ENCODE data around the gene TFEC. TPM values are rescaled to one million over a fixed set of nuclear protein-coding genes. Genes with fewer than 3 reads are reported as not detected.

The TFEC gene
- total and polyA plus RNA-seq, 2 of the 4 experiments (the other 2 are of a cell fraction), result under 0.01 to 0.02 TPM

DNA sequence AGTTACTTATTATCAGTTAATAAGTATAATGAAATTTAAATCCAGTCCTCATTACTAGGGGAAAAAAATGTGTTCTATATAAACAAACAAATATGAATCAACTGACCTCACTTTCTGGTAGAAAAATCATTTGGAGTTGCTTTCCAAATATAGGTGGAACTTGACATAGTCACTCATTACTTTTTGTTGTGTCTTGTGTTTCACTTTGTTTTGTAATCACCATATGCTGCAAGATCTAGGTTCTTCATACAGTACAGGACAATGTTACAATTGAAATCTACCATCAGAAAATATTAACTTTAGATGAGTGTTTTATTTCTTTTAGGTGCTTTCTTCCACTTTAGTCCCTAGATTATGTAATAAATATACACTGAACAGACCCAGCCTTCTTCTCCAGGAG, 16.9 kb downstream of the TFEC start:
- POLR2A ChIA-PET (ENCODE audit: unreplicated experiment), result no interaction called here

More for the DNA sequence above, 16.9 kb downstream of the TFEC start:
- H2BK120ac ChIP-seq (ENCODE audit: low read depth, low read length), result no peak overlapping the region
- no peak overlapping the region for H3K4me2 ChIP-seq (ENCODE audit: low read depth, low read length)
- no peaks in the 10 kb centered on the region for H4K20me1 ChIP-seq (ENCODE audit: insufficient read depth, low read length)
- H3K4me3 ChIP-seq (ENCODE audit: insufficient read depth, low read depth, low read length), result no peak overlapping the region
- TF ChIP-seq NFE2L2 (IDR thresholded peaks at IDR 0.05; ENCODE audit: low read depth, low read length) (no peak), MAFK (IDR thresholded peaks at IDR 0.05; ENCODE audit: low read depth, low read length) (no peak), MAZ (IDR thresholded peaks at IDR 0.05; ENCODE audit: borderline replicate concordance, low read depth, low read length) (no peak), RCOR1 (IDR thresholded peaks at IDR 0.05; ENCODE audit: insufficient replicate concordance, low read length) (no peak), RAD21 (IDR thresholded peaks at IDR 0.05; ENCODE audit: low read length) (no peak), ELK1 (IDR thresholded peaks at IDR 0.05; ENCODE audit: borderline replicate concordance, low read depth, low read length) (no peak), POLR2A (IDR thresholded peaks at IDR 0.05; ENCODE audit: low read depth, low read length) (no peak), FOS (IDR thresholded peaks at IDR 0.05; ENCODE audit: low read depth, low read length) (no peak), CHD1 (IDR thresholded peaks at IDR 0.05; ENCODE audit: low read depth, low read length) (no peak), MXI1 (IDR thresholded peaks at IDR 0.05; ENCODE audit: borderline replicate concordance, low read depth, low read length) (no peak), CTCF (conservative IDR thresholded peaks at IDR 0.05; ENCODE audit: low read depth, low read length) (no peak), RFX5 (IDR thresholded peaks at IDR 0.05; ENCODE audit: low read depth, low read length) (no peak), BHLHE40 (IDR thresholded peaks at IDR 0.05; ENCODE audit: low read depth, low read length) (no peak), USF2 (IDR thresholded peaks at IDR 0.05; ENCODE audit: low read depth, low read length) (no peak), SMC3 (IDR thresholded peaks at IDR 0.05; ENCODE audit: low read depth, low read length) (no peak), CEBPB (IDR thresholded peaks at IDR 0.05; ENCODE audit: low read depth, low read length) (no peak)
- H2AK5ac ChIP-seq (ENCODE audit: low read depth, low read length), result no peak overlapping the region
- 0 out of 2 replicates have a peak, but pooled peaks cover 2% of the 10 kb centered on the region for H3K27me3 ChIP-seq (ENCODE audit: control insufficient read depth, insufficient read depth, low read length)
- no peaks in the 10 kb centered on the region for H3K9me1 ChIP-seq (ENCODE audit: insufficient read depth, low read length)
- no peak overlapping the region for H3K4ac ChIP-seq (ENCODE audit: low read depth, low read length)
- intact Hi-C loops (cut with micrococcal nuclease) (no loop called here), dilution Hi-C loops (cut with HindIII; ENCODE audit: low sequenced_read_pairs, unreplicated experiment) (no loop called here), in situ Hi-C loops (cut with MboI; ENCODE audit: low sequenced_read_pairs) (no loop called here)
- H3K14ac ChIP-seq (replicated peaks; ENCODE audit: low read depth, low read length), result no peak overlapping the region
- H3K18ac ChIP-seq (ENCODE audit: low read depth, low read length), result no peak overlapping the region
- H3K9me3 ChIP-seq (ENCODE audit: control insufficient read depth, insufficient read depth, low read length), result no peaks in the 10 kb centered on the region
- H3K23ac ChIP-seq (ENCODE audit: low read depth, low read length), result no peak overlapping the region
- H4K91ac ChIP-seq (ENCODE audit: insufficient read depth, low read depth, low read length), result no peak overlapping the region
- H3K4me1 ChIP-seq (ENCODE audit: control insufficient read depth, insufficient read depth, low read length), result no peaks in the 10 kb centered on the region
- no peak overlapping the region for H3K27ac ChIP-seq (ENCODE audit: insufficient read depth, low read length)
- CTCF ChIA-PET, result no interaction called here
- H3K36me3 ChIP-seq (ENCODE audit: control insufficient read depth, insufficient read depth, low read length), result no peaks in the 10 kb centered on the region
- H2AFZ ChIP-seq (replicated peaks; ENCODE audit: low read length, poor library complexity), result no peak overlapping the region
- no peak overlapping the region for H2BK20ac ChIP-seq (ENCODE audit: low read depth, low read length)
- no peak overlapping the region for H3K9ac ChIP-seq (ENCODE audit: low read depth, low read length)
- no peak overlapping the region for H2BK5ac ChIP-seq (ENCODE audit: low read depth, low read length, poor library complexity, severe bottlenecking)
- no peak overlapping the region for H2BK15ac ChIP-seq (ENCODE audit: low read depth, low read length)
- DNase-seq (no peak), ATAC-seq (ENCODE audit: low read depth) (no peak)
- no peak overlapping the region for H3K56ac ChIP-seq (ENCODE audit: extremely low read depth, insufficient read depth, low read length)
- no peaks in the 10 kb centered on the region for H3K79me1 ChIP-seq (ENCODE audit: low read depth in 1 of 2, low read length in 2 of 2)
- no peak overlapping the region for H4K8ac ChIP-seq (ENCODE audit: low read depth in 2 of 2, low read length in 2 of 2)
- no peak overlapping the region for H2AK9ac ChIP-seq (replicated peaks; ENCODE audit: low read depth, low read length, poor library complexity)
- BruUV-seq (replicated peaks), result no TSS peak
- no peak overlapping the region for H4K5ac ChIP-seq (ENCODE audit: low read depth, low read length)
